ENCODE results near the gene PCNX2. TPM values are rescaled to one million over a fixed set of nuclear protein-coding genes. Genes with fewer than 3 reads are reported as not detected.

The PCNX2 gene
- total RNA-seq, 3 donors from 2014 or later (not counting 1 experiment from before 2014, with no cell fraction given), result 12.9 to 25.8 (median 16.0) TPM

DNA sequence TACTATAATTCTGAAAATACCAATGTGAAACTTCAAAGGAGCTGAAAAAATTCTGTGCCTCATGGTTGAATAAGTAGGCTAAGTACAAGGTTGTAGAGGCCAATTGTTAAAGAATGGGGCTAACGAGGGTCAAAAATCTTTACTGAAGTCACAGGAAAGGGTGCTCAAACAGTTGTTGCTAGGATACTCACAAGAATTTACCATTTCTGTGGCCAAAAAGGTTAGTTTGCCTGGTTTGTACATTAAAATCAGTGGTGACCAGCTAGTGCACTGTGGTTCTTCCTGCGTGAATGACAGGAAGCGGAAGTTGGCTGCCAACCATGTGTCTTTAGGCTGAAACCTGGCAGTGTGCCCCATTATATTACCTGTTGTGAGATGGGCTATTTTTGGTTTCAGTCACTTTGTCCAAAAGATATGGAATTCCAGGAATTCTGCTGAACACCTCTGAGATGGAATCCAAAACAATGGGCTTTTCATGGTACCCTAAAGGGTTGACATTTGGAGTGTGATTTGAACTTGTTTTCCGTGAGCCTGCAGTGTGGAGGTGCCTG lies 45.5 kb upstream of the PCNX2 start:
- Mint-ChIP-seq H3K27ac (no peak overlapping the region), H3K36me3 (no peaks in the 10 kb centered on the region), H3K4me1 (peaks cover 0 to 8% of the 10 kb centered on the region in 2 donors), H3K9me3 (peaks cover 0 to 2% of the 10 kb centered on the region in 2 donors), H3K27me3 (ENCODE audit: low read depth in 2 of 2) (peaks cover 12 to 62% of the 10 kb centered on the region in 2 donors), H3K4me3 (no peak overlapping the region)
- Histone ChIP-seq H3K4me1 (ENCODE audit: control insufficient read depth, insufficient read depth, low read length) (no peaks in the 10 kb centered on the region), H3K36me3 (ENCODE audit: control insufficient read depth, insufficient read depth, low read length) (no peaks in the 10 kb centered on the region), H3K27me3 (ENCODE audit: control insufficient read depth, insufficient read depth, low read length) (peaks cover 3% of the 10 kb centered on the region), H3K27ac (ENCODE audit: low read length) (no peak overlapping the region), H3K4me3 (ENCODE audit: low read length) (no peak overlapping the region), H3K9me3 (ENCODE audit: control insufficient read depth, insufficient read depth, low read length) (no peaks in the 10 kb centered on the region)
- TF ChIP-seq, protein P1, sequence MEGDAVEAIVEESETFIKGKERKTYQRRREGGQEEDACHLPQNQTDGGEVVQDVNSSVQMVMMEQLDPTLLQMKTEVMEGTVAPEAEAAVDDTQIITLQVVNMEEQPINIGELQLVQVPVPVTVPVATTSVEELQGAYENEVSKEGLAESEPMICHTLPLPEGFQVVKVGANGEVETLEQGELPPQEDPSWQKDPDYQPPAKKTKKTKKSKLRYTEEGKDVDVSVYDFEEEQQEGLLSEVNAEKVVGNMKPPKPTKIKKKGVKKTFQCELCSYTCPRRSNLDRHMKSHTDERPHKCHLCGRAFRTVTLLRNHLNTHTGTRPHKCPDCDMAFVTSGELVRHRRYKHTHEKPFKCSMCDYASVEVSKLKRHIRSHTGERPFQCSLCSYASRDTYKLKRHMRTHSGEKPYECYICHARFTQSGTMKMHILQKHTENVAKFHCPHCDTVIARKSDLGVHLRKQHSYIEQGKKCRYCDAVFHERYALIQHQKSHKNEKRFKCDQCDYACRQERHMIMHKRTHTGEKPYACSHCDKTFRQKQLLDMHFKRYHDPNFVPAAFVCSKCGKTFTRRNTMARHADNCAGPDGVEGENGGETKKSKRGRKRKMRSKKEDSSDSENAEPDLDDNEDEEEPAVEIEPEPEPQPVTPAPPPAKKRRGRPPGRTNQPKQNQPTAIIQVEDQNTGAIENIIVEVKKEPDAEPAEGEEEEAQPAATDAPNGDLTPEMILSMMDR (IDR thresholded peaks at IDR 0.05), result no peak
- WGBS (ENCODE audit: insufficient coverage), result 51% methylated on average over 4 of the region's 4 CpGs
- ATAC-seq (peak in 1 of 3 donors; percentile 26), DNase-seq (no peak)
- intact Hi-C loops (cut with micrococcal nuclease), result no loop called here

DNA sequence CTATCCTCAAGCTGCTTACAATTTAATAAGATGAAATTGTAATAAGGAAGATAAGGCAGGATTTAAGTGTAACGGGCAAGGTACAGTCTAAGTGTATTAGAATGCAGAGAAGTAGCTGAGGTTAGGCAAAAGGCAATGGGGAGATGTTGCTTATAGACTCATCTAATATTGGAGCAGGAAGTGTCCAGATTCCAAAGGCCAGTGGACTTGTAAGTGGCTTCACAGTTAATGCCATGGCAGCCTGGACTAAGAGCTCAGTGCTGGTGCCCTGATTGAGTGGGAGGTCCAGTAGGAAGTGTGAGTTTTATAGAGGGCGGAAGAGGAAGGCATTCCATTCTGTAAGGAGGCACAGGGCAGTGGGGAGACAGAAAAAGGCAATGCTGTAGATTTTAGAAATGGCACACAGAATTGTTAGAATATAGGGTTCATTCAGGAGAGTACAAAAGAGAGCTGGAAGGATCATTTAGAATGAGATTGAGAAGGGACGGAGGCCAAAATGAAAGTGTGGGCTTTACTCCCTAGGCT lies 44.6 kb upstream of the PCNX2 start:
- ATAC-seq, result no peak

DNA sequence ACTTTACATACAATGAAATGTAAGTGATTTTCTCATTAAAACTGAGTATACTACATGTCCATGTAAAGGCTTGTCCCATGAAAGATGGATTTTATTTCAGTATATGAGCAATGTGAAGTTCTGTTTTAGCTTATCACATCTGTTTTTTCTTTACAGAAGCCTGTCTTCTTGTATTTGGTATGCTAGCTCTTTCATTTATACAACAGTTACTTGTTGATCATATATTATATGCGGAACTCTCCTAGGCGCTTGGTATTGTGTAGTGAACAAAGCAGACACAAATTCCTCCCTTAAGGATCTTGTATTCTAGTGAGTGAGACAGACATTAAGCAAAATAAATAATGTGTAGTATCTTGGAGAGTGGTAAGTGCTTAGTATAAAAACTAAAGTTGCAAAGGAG lies 42.6 kb upstream of the PCNX2 start:
- no peak for DNase-seq
- Histone ChIP-seq H3K27ac (ENCODE audit: low read length) (no peak overlapping the region), H3K36me3 (ENCODE audit: control insufficient read depth, insufficient read depth, low read length) (no peaks in the 10 kb centered on the region), H3K27me3 (ENCODE audit: control insufficient read depth, insufficient read depth, low read length) (peaks cover 6% of the 10 kb centered on the region), H3K4me1 (ENCODE audit: control insufficient read depth, insufficient read depth, low read length) (no peaks in the 10 kb centered on the region), H3K9me3 (ENCODE audit: control insufficient read depth, insufficient read depth, low read length) (no peaks in the 10 kb centered on the region), H3K4me3 (ENCODE audit: low read length) (no peak overlapping the region)
- Mint-ChIP-seq H3K4me1 (peaks cover 0 to 8% of the 10 kb centered on the region in 2 donors), H3K27me3 (ENCODE audit: low read depth in 2 of 2) (peaks cover 17 to 49% of the 10 kb centered on the region in 2 donors), H3K9me3 (peaks cover 0 to 2% of the 10 kb centered on the region in 2 donors), H3K27ac (no peak overlapping the region), H3K4me3 (no peak overlapping the region), H3K36me3 (no peaks in the 10 kb centered on the region)
- TF ChIP-seq, protein P1 (IDR thresholded peaks at IDR 0.05), result no peak
- intact Hi-C loops (cut with micrococcal nuclease), result no loop called here
- ATAC-seq, result no peak
- WGBS (ENCODE audit: insufficient coverage), result no CpG with 5 or more reads among the region's 2 CpGs

More for the DNA sequence above, 44.6 kb upstream of the PCNX2 start:
- Mint-ChIP-seq H3K4me3 (no peak overlapping the region), H3K4me1 (peaks cover 0 to 8% of the 10 kb centered on the region in 2 donors), H3K27ac (no peak overlapping the region), H3K36me3 (no peaks in the 10 kb centered on the region), H3K9me3 (peaks cover 0 to 2% of the 10 kb centered on the region in 2 donors), H3K27me3 (ENCODE audit: low read depth in 2 of 2) (peaks cover 12 to 62% of the 10 kb centered on the region in 2 donors)
- no peak overlapping the region for H3K27ac ChIP-seq (ENCODE audit: low read length)
- peaks cover 6% of the 10 kb centered on the region for H3K27me3 ChIP-seq (ENCODE audit: control insufficient read depth, insufficient read depth, low read length)
- no peak for DNase-seq
- no peaks in the 10 kb centered on the region for H3K36me3 ChIP-seq (ENCODE audit: control insufficient read depth, insufficient read depth, low read length)
- H3K4me3 ChIP-seq (ENCODE audit: low read length), result no peak overlapping the region
- H3K4me1 ChIP-seq (ENCODE audit: control insufficient read depth, insufficient read depth, low read length), result no peaks in the 10 kb centered on the region
- TF ChIP-seq, protein P1 (IDR thresholded peaks at IDR 0.05), result no peak
- no peaks in the 10 kb centered on the region for H3K9me3 ChIP-seq (ENCODE audit: control insufficient read depth, insufficient read depth, low read length)
- 96% methylated on average over 3 of the region's 3 CpGs for WGBS (ENCODE audit: insufficient coverage)
- intact Hi-C loops (cut with micrococcal nuclease), result no loop called here

DNA sequence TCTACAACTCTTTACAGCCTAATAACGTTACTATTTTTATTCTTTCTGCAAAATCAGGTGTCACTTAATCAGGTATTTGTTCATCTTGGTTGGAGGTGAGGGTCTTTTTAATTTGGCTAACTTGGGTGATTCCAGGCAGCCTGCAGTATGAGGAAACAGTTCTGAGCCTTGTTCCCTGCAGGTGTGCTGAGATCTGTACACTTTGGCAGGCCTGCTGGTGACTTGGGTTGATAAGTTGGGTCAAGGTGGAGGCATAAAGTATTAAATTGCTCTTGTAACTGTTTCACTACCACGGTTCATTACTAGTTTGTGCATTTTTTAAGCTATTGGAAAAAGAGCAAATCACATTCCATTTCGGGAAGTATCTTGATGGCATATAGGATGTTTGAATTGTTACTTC lies 42.0 kb upstream of the PCNX2 start:
- DNase-seq, result no peak
- no peak overlapping the region for H3K4me3 ChIP-seq (ENCODE audit: low read length)
- H3K27me3 ChIP-seq (ENCODE audit: control insufficient read depth, insufficient read depth, low read length), result peaks cover 4% of the 10 kb centered on the region
- no peaks in the 10 kb centered on the region for H3K36me3 ChIP-seq (ENCODE audit: control insufficient read depth, insufficient read depth, low read length)
- no peaks in the 10 kb centered on the region for H3K9me3 ChIP-seq (ENCODE audit: control insufficient read depth, insufficient read depth, low read length)
- Mint-ChIP-seq H3K27me3 (ENCODE audit: low read depth in 2 of 2) (peaks cover 17 to 49% of the 10 kb centered on the region in 2 donors), H3K27ac (no peak overlapping the region), H3K4me1 (peaks cover 0 to 8% of the 10 kb centered on the region in 2 donors), H3K4me3 (no peak overlapping the region), H3K9me3 (peaks cover 0 to 2% of the 10 kb centered on the region in 2 donors), H3K36me3 (no peaks in the 10 kb centered on the region)
- WGBS (ENCODE audit: insufficient coverage), result 95% methylated on average over 2 of the region's 3 CpGs
- no peaks in the 10 kb centered on the region for H3K4me1 ChIP-seq (ENCODE audit: control insufficient read depth, insufficient read depth, low read length)
- TF ChIP-seq, protein P1 (IDR thresholded peaks at IDR 0.05), result no peak
- H3K27ac ChIP-seq (ENCODE audit: low read length), result no peak overlapping the region
- intact Hi-C loops (cut with micrococcal nuclease), result no loop called here
- ATAC-seq, result no peak

Measured in natural killer cell (primary cell).